SK-N-MC (cell line): ENCODE measurements around the gene RECQL.

Source experiments
- EZH2 ChIP-seq: fragments of 200-600 bp; sonication (generic); IDR thresholded peaks from one replicate; pipeline ENCODE4 v1.6.1; 2017; ENCODE audit warnings: antibody characterized with exemption
- FOXP2 ChIP-seq: optimal IDR thresholded peaks from 2 replicates; pipeline ENCODE3; 2011; ENCODE audit warnings: mild to moderate bottlenecking, moderate library complexity; ENCODE audit not compliant: insufficient read depth; ENCODE audit errors: extremely low read length, control extremely low read depth
- POLR2AphosphoS5 ChIP-seq: IDR thresholded peaks from 2 replicates; pipeline ENCODE4 v1.6.1; 2012; ENCODE audit warnings: mild to moderate bottlenecking, low read depth, low read length, borderline replicate concordance

- no peak for TF ChIP-seq FOXP2
- no peak for TF ChIP-seq EZH2
- TF ChIP-seq POLR2AphosphoS5: no peak
Observed at GRCh38 chr12:21528953-21529352, 27.5 kb upstream of the RECQL start.
